ENCODE measurements around the gene RNASEH2A. TPM values are rescaled to one million over a fixed set of nuclear protein-coding genes. Genes with fewer than 3 reads are reported as not detected.
"Not testable (repeated sequence)": the region's sequence is repeated elsewhere in the genome, so short reads cannot be mapped to it uniquely, and the experiment has no call there.

The RNASEH2A gene
- total and polyA plus RNA-seq, 2 of the 4 experiments (the other 2 are of a cell fraction) = 34.9 to 44.6 TPM

DNA sequence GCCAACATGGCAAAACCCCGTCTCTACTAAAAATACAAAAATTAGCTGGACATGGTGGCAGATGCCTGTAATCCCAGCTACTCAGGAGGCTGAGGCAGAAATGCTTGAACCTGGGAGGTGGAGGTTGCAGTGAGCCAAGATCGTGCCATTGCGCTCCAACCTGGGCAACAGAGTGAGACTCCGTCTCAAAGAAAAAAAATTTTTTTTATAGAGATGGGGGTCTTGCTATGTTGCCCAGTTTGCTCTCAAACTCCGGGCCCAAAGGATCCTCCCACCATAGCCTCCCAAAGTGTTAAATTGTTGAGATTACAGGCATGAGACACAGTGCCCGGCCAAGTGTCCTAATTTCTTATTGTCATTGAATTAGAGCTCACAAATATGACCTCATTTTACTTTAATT, 10.8 kb downstream of the RNASEH2A start:
- H2AFZ ChIP-seq (replicated peaks; ENCODE audit: low read length, poor library complexity); intact Hi-C loops (cut with micrococcal nuclease); ATAC-seq (ENCODE audit: low read depth); H3K4me1 ChIP-seq (ENCODE audit: control insufficient read depth, insufficient read depth, low read length); dilution Hi-C loops (cut with HindIII; ENCODE audit: low sequenced_read_pairs, unreplicated experiment); H3K27ac ChIP-seq (ENCODE audit: insufficient read depth, low read length); H4K91ac ChIP-seq (ENCODE audit: insufficient read depth, low read depth, low read length); POLR2A ChIA-PET (ENCODE audit: unreplicated experiment); H3K56ac ChIP-seq (ENCODE audit: extremely low read depth, insufficient read depth, low read length); H3K9me3 ChIP-seq (ENCODE audit: control insufficient read depth, insufficient read depth, low read length); DNase-seq; H3K27me3 ChIP-seq (ENCODE audit: control insufficient read depth, insufficient read depth, low read length); in situ Hi-C loops (cut with MboI; ENCODE audit: low sequenced_read_pairs); CTCF ChIA-PET; H4K8ac ChIP-seq (ENCODE audit: low read depth in 2 of 2, low read length in 2 of 2); BruUV-seq (replicated peaks); H3K9ac ChIP-seq (ENCODE audit: low read depth, low read length); H3K9me1 ChIP-seq (ENCODE audit: insufficient read depth, low read length); H2AK5ac ChIP-seq (ENCODE audit: low read depth, low read length); H3K4ac ChIP-seq (ENCODE audit: low read depth, low read length); H2BK5ac ChIP-seq (ENCODE audit: low read depth, low read length, poor library complexity, severe bottlenecking); H2BK20ac ChIP-seq (ENCODE audit: low read depth, low read length); H3K4me3 ChIP-seq (ENCODE audit: insufficient read depth, low read depth, low read length); H2BK120ac ChIP-seq (ENCODE audit: low read depth, low read length); H3K36me3 ChIP-seq (ENCODE audit: control insufficient read depth, insufficient read depth, low read length); H2BK15ac ChIP-seq (ENCODE audit: low read depth, low read length); H3K14ac ChIP-seq (replicated peaks; ENCODE audit: low read depth, low read length); H3K79me1 ChIP-seq (ENCODE audit: low read depth in 1 of 2, low read length in 2 of 2); H4K5ac ChIP-seq (ENCODE audit: low read depth, low read length); H3K23ac ChIP-seq (ENCODE audit: low read depth, low read length); H3K4me2 ChIP-seq (ENCODE audit: low read depth, low read length); H3K18ac ChIP-seq (ENCODE audit: low read depth, low read length); H4K20me1 ChIP-seq (ENCODE audit: insufficient read depth, low read length); H2AK9ac ChIP-seq (replicated peaks; ENCODE audit: low read depth, low read length, poor library complexity): not testable (repeated sequence)
- no CpG with 5 or more reads among the region's 6 CpGs for WGBS, 2 experiments (ENCODE audit: extremely low coverage in 2 of 2, insufficient read length in 1 of 2)

DNA sequence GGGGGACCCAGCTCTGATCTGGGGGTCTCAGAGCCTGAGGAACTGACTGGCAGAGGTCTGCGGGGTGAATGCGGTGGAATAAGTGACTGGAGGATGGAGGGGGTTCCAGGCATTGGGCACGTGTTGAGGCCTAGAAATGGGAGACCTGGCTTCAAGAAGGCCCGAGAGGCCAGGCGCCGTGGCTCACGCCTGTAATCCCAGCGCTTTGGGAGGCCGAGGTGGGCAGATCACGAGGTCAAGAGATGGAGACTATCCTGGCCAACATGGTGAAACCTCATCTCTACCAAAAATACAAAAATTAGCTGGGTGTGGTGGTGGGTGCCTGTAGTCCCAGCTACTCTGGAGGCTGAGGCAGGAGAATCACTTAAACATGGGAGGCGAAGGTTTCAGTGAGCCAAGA, 11.4 kb downstream of the RNASEH2A start:
- H4K20me1 ChIP-seq (ENCODE audit: insufficient read depth, low read length); in situ Hi-C loops (cut with MboI; ENCODE audit: low sequenced_read_pairs); H3K36me3 ChIP-seq (ENCODE audit: control insufficient read depth, insufficient read depth, low read length); H3K9ac ChIP-seq (ENCODE audit: low read depth, low read length); H3K4me3 ChIP-seq (ENCODE audit: insufficient read depth, low read depth, low read length); intact Hi-C loops (cut with micrococcal nuclease); DNase-seq; H2AK9ac ChIP-seq (replicated peaks; ENCODE audit: low read depth, low read length, poor library complexity); H3K27ac ChIP-seq (ENCODE audit: insufficient read depth, low read length); H4K8ac ChIP-seq (ENCODE audit: low read depth in 2 of 2, low read length in 2 of 2); POLR2A ChIA-PET (ENCODE audit: unreplicated experiment); H3K4me1 ChIP-seq (ENCODE audit: control insufficient read depth, insufficient read depth, low read length); H3K79me1 ChIP-seq (ENCODE audit: low read depth in 1 of 2, low read length in 2 of 2); H3K9me1 ChIP-seq (ENCODE audit: insufficient read depth, low read length); ATAC-seq (ENCODE audit: low read depth); BruUV-seq (replicated peaks); H2AFZ ChIP-seq (replicated peaks; ENCODE audit: low read length, poor library complexity); H4K91ac ChIP-seq (ENCODE audit: insufficient read depth, low read depth, low read length); H3K23ac ChIP-seq (ENCODE audit: low read depth, low read length); H3K4me2 ChIP-seq (ENCODE audit: low read depth, low read length); H3K56ac ChIP-seq (ENCODE audit: extremely low read depth, insufficient read depth, low read length); H3K18ac ChIP-seq (ENCODE audit: low read depth, low read length); H2BK20ac ChIP-seq (ENCODE audit: low read depth, low read length); H2BK120ac ChIP-seq (ENCODE audit: low read depth, low read length); H3K4ac ChIP-seq (ENCODE audit: low read depth, low read length); H4K5ac ChIP-seq (ENCODE audit: low read depth, low read length); H3K14ac ChIP-seq (replicated peaks; ENCODE audit: low read depth, low read length); H3K27me3 ChIP-seq (ENCODE audit: control insufficient read depth, insufficient read depth, low read length); H3K9me3 ChIP-seq (ENCODE audit: control insufficient read depth, insufficient read depth, low read length); H2AK5ac ChIP-seq (ENCODE audit: low read depth, low read length); dilution Hi-C loops (cut with HindIII; ENCODE audit: low sequenced_read_pairs, unreplicated experiment); H2BK15ac ChIP-seq (ENCODE audit: low read depth, low read length); H2BK5ac ChIP-seq (ENCODE audit: low read depth, low read length, poor library complexity, severe bottlenecking): not testable (repeated sequence)
- CTCF ChIA-PET = interaction anchor here (1.6 kb wide), 1 partner anchor 29 kb away, joined by 4 read pairs; no protein-coding TSS in a partner anchor
- 100% methylated on average over 1 of the region's 11 CpGs; no CpG with 5 or more reads in 1 of the 2 experiments for WGBS, 2 experiments (ENCODE audit: extremely low coverage in 2 of 2, insufficient read length in 1 of 2)
